HG02798 (cell line): ENCODE measurements around the gene TKTL2.
"Not testable (repeated sequence)": the region's sequence is repeated elsewhere in the genome, so short reads cannot be mapped to it uniquely, and the experiment has no call there.

ENCODE experiments used
- ATAC-seq: cut with Tn5 transposase; IDR thresholded peaks from one replicate; pipeline ENCODE4 v1.9.1; 2021; ENCODE audit warnings: mild to moderate bottlenecking; ENCODE audit not compliant: unreplicated experiment, poor library complexity

The TKTL2 gene

GRCh38 chr4:163448540-163449203 lies 24.9 kb downstream of the TKTL2 start:
- ATAC-seq: no peak

GRCh38 chr4:163447481-163447880 lies 26.1 kb downstream of the TKTL2 start:
- no peak for ATAC-seq

- not testable (repeated sequence) for ATAC-seq
These were observed 26.5 kb downstream of the TKTL2 start for GRCh38 chr4:163447023-163447422.

GRCh38 chr4:163440040-163440439 lies 33.5 kb downstream of the TKTL2 start:
- no peak for ATAC-seq
